Liver (tissue), 3 donors: ENCODE results near the gene RINL.

Source experiments
- CTCF ChIP-seq: fragments of 150-350 bp; IDR thresholded peaks from 2 replicates; pipeline ENCODE4 v1.5.1; 2017; ENCODE audit warnings: improper control_type of control experiment, low read depth, low read length; ENCODE audit not compliant: missing input control
- RAD21 ChIP-seq, 2 donors: IDR thresholded peaks; 2 replicates each; pipeline ENCODE4 v1.6.1; 2016; ENCODE audit warnings: antibody characterized with exemption in 2 of 2, mild to moderate bottlenecking in 2 of 2
- YY1 ChIP-seq: IDR thresholded peaks from 2 replicates; pipeline ENCODE4 v1.6.1; 2016; ENCODE audit warnings: antibody characterized with exemption, mild to moderate bottlenecking
- TF ChIP-seq, protein P1 (sequence below): IDR thresholded peaks from 2 replicates; pipeline ENCODE4 v1.6.1; 2016; ENCODE audit warnings: antibody characterized with exemption
- donor health status: healthy.
- donor health status: healthy.

GRCh38 chr19:38889803-38890202, 11.7 kb upstream of the RINL start:
- TF ChIP-seq CTCF (no peak), RAD21 (IDR thresholded peaks at IDR 0.05) (no peak), YY1 (no peak)
- TF ChIP-seq, protein P1, sequence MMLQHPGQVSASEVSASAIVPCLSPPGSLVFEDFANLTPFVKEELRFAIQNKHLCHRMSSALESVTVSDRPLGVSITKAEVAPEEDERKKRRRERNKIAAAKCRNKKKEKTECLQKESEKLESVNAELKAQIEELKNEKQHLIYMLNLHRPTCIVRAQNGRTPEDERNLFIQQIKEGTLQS: no peak
